HCT116 (cell line): ENCODE data around the gene TDRD12. TPM values are rescaled to one million over a fixed set of nuclear protein-coding genes. Genes with fewer than 3 reads are reported as not detected.

Experiments
- ATAC-seq: fragments of 200-7000 bp; cut with Tn5 transposase; 2 replicates; pipeline ENCODE4 v1.9.1; 2020; ENCODE audit warnings: mild to moderate bottlenecking, moderate library complexity
- BruUV-seq: library from RNA; stranded (reverse); fragments of 400-500 nt; replicated peaks from 2 replicates; lab custom pipeline; 2021; lab: Mats Ljungman, UMichigan
- CTCF ChIA-PET: fragments of 300-600 bp; sonication (Branson Sonifier 250); formaldehyde crosslinking; loops from one replicate; lab custom pipeline; 2021; ENCODE audit warnings: antibody characterized with exemption; lab: Charles Lee
- POLR2A ChIA-PET: fragments of 300-600, 350-600 bp; sonication (Branson Sonifier 250); formaldehyde crosslinking; loops from one replicate; lab custom pipeline; 2021; ENCODE audit warnings: antibody characterized with exemption; lab: Charles Lee
- RAD21 ChIA-PET, 2 experiments: fragments of 300-600 bp; sonication (Branson Sonifier 250); formaldehyde crosslinking; loops; one replicate each; lab custom pipeline; 2023; ENCODE audit warnings: low total read pairs in 2 of 2; ENCODE audit not compliant: uncharacterized antibody in 2 of 2, unreplicated experiment in 2 of 2, low non-redundant PET in 1 of 2; lab: Charles Lee
- DNase-seq: peaks from one replicate; pipeline ENCODE4 v3.0.0-alpha.2; 2010; ENCODE audit warnings: low read depth, low spot score
- H2AFZ ChIP-seq: fragments of 200-600 bp; shearing (Covaris generic), sonication (generic); 2 replicates; pipeline ENCODE4 v1.6.1; 2017; ENCODE audit warnings: low read depth, mixed run types, mixed read lengths, antibody characterized with exemption, low read length; ENCODE audit not compliant: poor library complexity, severe bottlenecking
- H3K27ac ChIP-seq: 2 replicates; pipeline ENCODE4 v1.5.1; 2012; ENCODE audit warnings: low read depth, low read length
- H3K27me3 ChIP-seq: fragments of 200-600 bp; sonication (generic); 2 replicates; pipeline ENCODE4 v1.6.1; 2016; ENCODE audit warnings: mixed run types, low read length, mixed read lengths; ENCODE audit not compliant: insufficient read depth
- H3K36me3 ChIP-seq, 2 experiments: fragments of 200-500 bp in 1 of 2; fragments of 200-600 bp in 1 of 2; sonication (Bioruptor generic) in 1 of 2; sonication (generic) in 1 of 2; 2 replicates each; pipeline versions ENCODE4 v1.5.1 to v1.6.1; 2014 to 2016; ENCODE audit warnings: low read length in 2 of 2, inconsistent platforms in 1 of 2, mixed read lengths in 1 of 2, mixed run types in 1 of 2; ENCODE audit not compliant: insufficient read depth in 2 of 2, control insufficient read depth in 1 of 2
- H3K4me1 ChIP-seq, 2 experiments: fragments of 200-600 bp in 1 of 2; sonication (generic) in 1 of 2; 2 replicates each; pipeline versions ENCODE4 v1.5.1 to v1.6.1; 2012 to 2017; ENCODE audit warnings: low read length in 2 of 2, inconsistent platforms in 1 of 2, mild to moderate bottlenecking in 1 of 2, mixed read lengths in 1 of 2, mixed run types in 1 of 2, moderate library complexity in 1 of 2; ENCODE audit not compliant: insufficient read depth in 2 of 2, control insufficient read depth in 1 of 2
- H3K4me2 ChIP-seq: fragments of 200-600 bp; sonication (generic); 2 replicates; pipeline ENCODE4 v1.6.1; 2017; ENCODE audit warnings: mixed run types, low read length, mixed read lengths
- H3K4me3 ChIP-seq, 2 experiments: fragments of 200-600 bp in 1 of 2; sonication (generic) in 1 of 2; replicated peaks in 1 of 2; 2 replicates each; pipeline ENCODE4 v1.5.1; 2011 to 2016; ENCODE audit warnings: low read length in 2 of 2, control low read depth in 1 of 2, low read depth in 1 of 2, mild to moderate bottlenecking in 1 of 2, mixed read lengths in 1 of 2, mixed run types in 1 of 2
- H3K79me2 ChIP-seq: fragments of 200-600 bp; sonication (generic); 2 replicates; pipeline ENCODE4 v1.6.1; 2017; ENCODE audit warnings: mild to moderate bottlenecking, mixed run types, low read length, moderate library complexity, mixed read lengths; ENCODE audit not compliant: insufficient read depth
- H3K9ac ChIP-seq: fragments of 200-600 bp; sonication (generic); 2 replicates; pipeline ENCODE4 v1.6.1; 2016; ENCODE audit warnings: low read length, mixed read lengths
- H3K9me2 ChIP-seq: fragments of 200-600 bp; sonication (generic), shearing (Covaris generic); 2 replicates; pipeline ENCODE4 v1.6.1; 2017; ENCODE audit warnings: mixed run types, mild to moderate bottlenecking, moderate library complexity; ENCODE audit not compliant: insufficient read depth
- H3K9me3 ChIP-seq, 2 experiments: fragments of 200-500 bp in 1 of 2; fragments of 200-600 bp in 1 of 2; sonication (Bioruptor generic) in 1 of 2; sonication (generic) in 1 of 2; 2 replicates each; pipeline ENCODE4 v1.6.1; 2014 to 2017; ENCODE audit warnings: low read length in 2 of 2, mixed read lengths in 2 of 2, inconsistent platforms in 1 of 2, low read depth in 1 of 2, mild to moderate bottlenecking in 1 of 2, mixed run types in 1 of 2, moderate library complexity in 1 of 2; ENCODE audit not compliant: control insufficient read depth in 1 of 2, insufficient read depth in 1 of 2
- H4K20me1 ChIP-seq: fragments of 200-600 bp; sonication (generic), shearing (Covaris generic); 2 replicates; pipeline ENCODE4 v1.6.1; 2017; ENCODE audit warnings: mixed run types, mild to moderate bottlenecking, moderate library complexity; ENCODE audit not compliant: insufficient read depth
- EGR1 ChIP-seq: IDR thresholded peaks from 2 replicates; pipeline ENCODE4 v1.6.1; 2012; ENCODE audit warnings: low read depth
- EZH2 ChIP-seq: fragments of 200-600 bp; sonication (generic); IDR thresholded peaks from 2 replicates; pipeline ENCODE4 v1.6.1; 2017; ENCODE audit warnings: antibody characterized with exemption, mixed run types
- MAX ChIP-seq: IDR thresholded peaks from 2 replicates; pipeline ENCODE4 v1.6.1; 2012
- POLR2A ChIP-seq: IDR thresholded peaks from 2 replicates; pipeline ENCODE4 v1.7.0; 2011; ENCODE audit warnings: borderline replicate concordance; ENCODE audit not compliant: insufficient read depth, insufficient read length; ENCODE audit errors: extremely low read depth
- REST ChIP-seq: IDR thresholded peaks from 2 replicates; pipeline ENCODE4 v1.6.1; 2012; ENCODE audit warnings: low read depth
- SP1 ChIP-seq: IDR thresholded peaks from 2 replicates; pipeline ENCODE4 v1.6.1; 2012; ENCODE audit warnings: low read depth
- SRF ChIP-seq: IDR thresholded peaks from 2 replicates; pipeline ENCODE4 v1.6.1; 2012; ENCODE audit warnings: low read depth
- TCF7L2 ChIP-seq: IDR thresholded peaks from 2 replicates; pipeline ENCODE4 v1.7.0; 2011; ENCODE audit warnings: borderline replicate concordance, inconsistent platforms; ENCODE audit not compliant: insufficient read depth, insufficient read length; ENCODE audit errors: extremely low read depth
- ZBTB33 ChIP-seq: IDR thresholded peaks from 2 replicates; pipeline ENCODE4 v1.6.1; 2011; ENCODE audit warnings: mild to moderate bottlenecking, low read length, moderate library complexity; ENCODE audit not compliant: insufficient replicate concordance; ENCODE audit errors: extremely low read depth
- ZFX ChIP-seq: fragments of 450-650 bp; IDR thresholded peaks from 2 replicates; pipeline ENCODE4 v1.6.1; 2017
- intact Hi-C: fragments of 100-400 bp; cut with micrococcal nuclease; formaldehyde crosslinking; loops from 2 replicates; pipeline ENCODE4 v1.10.0; 2022
- total RNA-seq: library from RNA; stranded (reverse); gene quantifications from one replicate; pipeline ENCODE4 v1.2.1, GENCODE V29; 2021; ENCODE audit not compliant: unreplicated experiment

Gene TDRD12
- total RNA-seq, 1 experiment from 2014 or later = 0.30 TPM

- H3K36me3 ChIP-seq = 0 out of 4 replicates have a peak, but pooled peaks cover 0 to 4% of the 10 kb centered on the region in 2 experiments
- intact Hi-C loops = no loop called here
- H3K27ac ChIP-seq = no peak overlapping the region
- H2AFZ ChIP-seq = no peak overlapping the region
- peaks cover 57% of the 10 kb centered on the region for H3K79me2 ChIP-seq
- H3K4me1 ChIP-seq = peaks cover 18 to 27% of the 10 kb centered on the region in 2 experiments
- no peaks in the 10 kb centered on the region for H3K9me3 ChIP-seq
- H3K9ac ChIP-seq = peak overlapping the region; percentile 85
- POLR2A ChIA-PET = no interaction called here
- H3K4me2 ChIP-seq = peak overlapping the region; percentile 99
- RAD21 ChIA-PET = no interaction called here
- CTCF ChIA-PET = no interaction called here
- H4K20me1 ChIP-seq = no peaks in the 10 kb centered on the region
- H3K27me3 ChIP-seq = no peaks in the 10 kb centered on the region
- no peak for TF ChIP-seq SP1
- TF ChIP-seq TCF7L2 = no peak
- no peak for TF ChIP-seq MAX
- no peak for TF ChIP-seq EZH2
- no peak for TF ChIP-seq EGR1
- TF ChIP-seq POLR2A = no peak
- TF ChIP-seq SRF = no peak
- no peak for TF ChIP-seq REST
- TF ChIP-seq ZBTB33 = no peak
- TF ChIP-seq ZFX = no peak
- H3K4me3 ChIP-seq = peak overlapping the region; percentile 81 to 93
- DNase-seq (no peak), ATAC-seq (no peak)
- no peaks in the 10 kb centered on the region for H3K9me2 ChIP-seq
- BruUV-seq = no TSS peak
These were observed 46.0 kb upstream of the TDRD12 start for GRCh38 chr19:32673573-32673972.
